ENCODE data around the gene ENTPD5. TPM values are rescaled to one million over a fixed set of nuclear protein-coding genes. Genes with fewer than 3 reads are reported as not detected.

The ENTPD5 gene
- total and polyA plus RNA-seq, 4 donors, result 38.1 to 276 (median 76.5) TPM

GRCh38 chr14:74064426-74064825, 45.3 kb upstream of the ENTPD5 start (continued):
- no peak for TF ChIP-seq REST (IDR thresholded peaks at IDR 0.05)
- TF ChIP-seq JUND (IDR thresholded peaks at IDR 0.05), result no peak
- no peak for TF ChIP-seq GABPA (IDR thresholded peaks at IDR 0.05 in 1 of 2, conservative IDR thresholded peaks at IDR 0.05 in 1 of 2)
- TF ChIP-seq FOXA1 (IDR thresholded peaks at IDR 0.05), result no peak
- no peak for TF ChIP-seq NR2F2 (IDR thresholded peaks at IDR 0.05)
- TF ChIP-seq SP1 (IDR thresholded peaks at IDR 0.05), result no peak

GRCh38 chr14:74062809-74063150, 43.7 kb upstream of the ENTPD5 start:
- 90% methylated on average over 2 of the region's 2 CpGs for WGBS
- peaks cover 0 to 5% (median 3%) of the 10 kb centered on the region in 4 donors for H3K4me1 ChIP-seq (ENCODE audit: control insufficient read depth in 4 of 4, insufficient read depth in 4 of 4, low read length in 3 of 4)
- TF ChIP-seq SP1 (IDR thresholded peaks at IDR 0.05), result peak; percentile 14
- TF ChIP-seq YY1 (IDR thresholded peaks at IDR 0.05), result no peak
- TF ChIP-seq ZBTB33 (IDR thresholded peaks at IDR 0.05), result no peak
- TF ChIP-seq JUND (IDR thresholded peaks at IDR 0.05), result no peak
- no peak for TF ChIP-seq REST (IDR thresholded peaks at IDR 0.05)
- no peak for TF ChIP-seq MAX (IDR thresholded peaks at IDR 0.05)
- no peak for TF ChIP-seq FOXA2 (IDR thresholded peaks at IDR 0.05)
- TF ChIP-seq HNF4A (conservative IDR thresholded peaks at IDR 0.05), result peak in 1 of 2 donors; percentile 10
- TF ChIP-seq TAF1 (conservative IDR thresholded peaks at IDR 0.05), result no peak

More at GRCh38 chr14:74062809-74063150, 43.7 kb upstream of the ENTPD5 start:
- Histone ChIP-seq H3K27me3 (ENCODE audit: control insufficient read depth in 4 of 4, insufficient read depth in 4 of 4, low read length in 3 of 4) (no peaks in the 10 kb centered on the region), H3K9me3 (ENCODE audit: control insufficient read depth in 4 of 4, low read length in 3 of 4) (no peaks in the 10 kb centered on the region), H3K9ac (ENCODE audit: low read depth in 1 of 2, low read length in 2 of 2) (no peak overlapping the region), H3K27ac (ENCODE audit: low read depth in 1 of 2, low read length in 2 of 2) (peak overlapping the region; percentile 7 to 17), H3K36me3 (ENCODE audit: control insufficient read depth in 4 of 4, insufficient read depth in 3 of 4, low read depth in 1 of 4, low read length in 3 of 4) (peaks cover 8 to 66% (median 54%) of the 10 kb centered on the region in 4 donors), H3K4me3 (ENCODE audit: low read depth in 1 of 3, low read length in 3 of 3) (no peak overlapping the region)
- DNase-seq (ENCODE audit: low spot score), result no peak

Data from liver (tissue), 9 donors.